LNCAP (cell line): Measurements from ENCODE around the gene SPRR2F.

ENCODE experiments used
- TF ChIP-seq, protein P1 (sequence below): fragments of 450-650 bp; IDR thresholded peaks from 2 replicates; pipeline ENCODE4 v1.5.1; 2017; ENCODE audit warnings: mild to moderate bottlenecking

SPRR2F gene

GRCh38 chr1:153113416-153113815 is at the start of gene SPRR2F:
TSS of gene SPRR2F (minus strand) at chr1:153113516. CDS start at chr1:153112733, 783 bp downstream.
- TF ChIP-seq, protein P1, sequence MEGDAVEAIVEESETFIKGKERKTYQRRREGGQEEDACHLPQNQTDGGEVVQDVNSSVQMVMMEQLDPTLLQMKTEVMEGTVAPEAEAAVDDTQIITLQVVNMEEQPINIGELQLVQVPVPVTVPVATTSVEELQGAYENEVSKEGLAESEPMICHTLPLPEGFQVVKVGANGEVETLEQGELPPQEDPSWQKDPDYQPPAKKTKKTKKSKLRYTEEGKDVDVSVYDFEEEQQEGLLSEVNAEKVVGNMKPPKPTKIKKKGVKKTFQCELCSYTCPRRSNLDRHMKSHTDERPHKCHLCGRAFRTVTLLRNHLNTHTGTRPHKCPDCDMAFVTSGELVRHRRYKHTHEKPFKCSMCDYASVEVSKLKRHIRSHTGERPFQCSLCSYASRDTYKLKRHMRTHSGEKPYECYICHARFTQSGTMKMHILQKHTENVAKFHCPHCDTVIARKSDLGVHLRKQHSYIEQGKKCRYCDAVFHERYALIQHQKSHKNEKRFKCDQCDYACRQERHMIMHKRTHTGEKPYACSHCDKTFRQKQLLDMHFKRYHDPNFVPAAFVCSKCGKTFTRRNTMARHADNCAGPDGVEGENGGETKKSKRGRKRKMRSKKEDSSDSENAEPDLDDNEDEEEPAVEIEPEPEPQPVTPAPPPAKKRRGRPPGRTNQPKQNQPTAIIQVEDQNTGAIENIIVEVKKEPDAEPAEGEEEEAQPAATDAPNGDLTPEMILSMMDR = no peak

GRCh38 chr1:153155541-153155940 is 42.2 kb upstream of the SPRR2F start:
- TF ChIP-seq, protein P1 = no peak

DNA sequence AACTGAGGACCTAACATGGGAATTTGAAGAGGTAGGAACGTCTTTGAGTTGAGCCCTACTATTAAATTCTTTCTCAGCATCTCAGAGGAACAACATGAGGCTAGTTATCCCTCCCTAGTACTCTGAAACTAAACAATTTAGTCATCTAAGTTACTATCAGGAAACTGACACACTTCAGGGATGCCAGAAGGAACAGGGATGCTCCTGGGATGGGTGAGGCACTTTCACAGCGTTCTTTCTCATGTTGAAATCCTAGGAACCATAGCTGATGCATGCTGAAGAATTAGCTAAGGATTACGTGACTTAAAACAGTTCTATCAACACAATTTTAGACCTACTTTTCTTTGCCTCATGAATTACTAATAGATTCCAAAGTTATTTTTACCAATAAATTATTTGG is 39.2 kb upstream of the SPRR2F start:
- TF ChIP-seq, protein P1 = no peak

GRCh38 chr1:153150846-153151245 is 37.5 kb upstream of the SPRR2F start, which contains the start of gene SPRR2G:
TSS of gene SPRR2G (minus strand) at chr1:153150890. CDS start at chr1:153150110, 780 bp downstream.
- TF ChIP-seq, protein P1 = no peak

DNA sequence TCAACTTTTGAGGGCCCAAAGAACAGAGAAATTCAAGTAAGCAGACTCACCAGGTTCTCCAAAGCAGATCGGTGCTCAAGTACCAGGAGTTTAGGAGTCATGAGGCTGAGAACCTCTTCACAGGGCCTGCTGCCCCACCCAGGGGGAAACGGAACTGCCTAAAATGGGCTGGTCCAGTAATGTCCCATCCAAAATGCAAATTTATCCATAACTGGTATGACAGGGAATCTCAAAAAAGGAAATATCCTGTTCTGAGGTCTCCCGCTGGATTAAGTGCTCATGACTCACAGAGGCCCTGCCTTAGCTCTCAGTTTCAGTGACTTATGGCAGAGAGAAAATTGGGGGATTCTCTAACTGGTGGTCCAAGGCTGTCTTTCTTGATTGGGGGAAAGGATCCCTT is 28.1 kb upstream of the SPRR2F start:
- TF ChIP-seq, protein P1 = no peak

GRCh38 chr1:153140484-153140883 is 27.2 kb upstream of the SPRR2F start:
- TF ChIP-seq, protein P1 = no peak

DNA sequence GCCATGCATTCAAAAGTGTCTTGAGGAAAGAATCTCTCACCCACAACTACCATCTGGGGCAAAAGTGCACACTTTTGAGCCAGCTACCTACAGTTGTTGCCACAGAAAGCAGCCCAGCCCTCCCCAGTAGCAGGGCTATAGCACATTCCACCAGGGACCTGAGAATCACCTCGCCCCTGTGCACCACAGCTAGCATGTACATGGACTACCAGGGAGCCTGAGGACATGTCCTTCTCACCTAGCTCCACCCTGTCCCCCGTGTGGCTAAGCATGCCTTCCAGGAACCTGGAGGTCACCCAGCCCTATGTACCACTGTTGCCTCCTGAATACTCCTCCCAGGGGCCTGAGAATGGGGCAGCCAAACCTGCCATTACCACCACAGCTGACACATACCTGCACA is 20.4 kb upstream of the SPRR2F start:
- TF ChIP-seq, protein P1 = no peak

- TF ChIP-seq, protein P1 = no peak
Measured at GRCh38 chr1:153133267-153133666, 20.0 kb upstream of the SPRR2F start.
